Trophoblast cell (in vitro differentiated cells and primary cell): ENCODE results near the gene TGIF2.

Experiments used
- DNase-seq, 2 donors: peaks; one replicate each; pipeline ENCODE4 v3.0.0-alpha.2; 2016
- H2AFZ ChIP-seq: 2 replicates; pipeline ENCODE4 v1.6.1; 2013; ENCODE audit warnings: low read length, moderate library complexity, mild to moderate bottlenecking; ENCODE audit not compliant: insufficient read depth, poor library complexity
- H2AK5ac ChIP-seq: 2 replicates; pipeline ENCODE4 v1.6.1; 2013; ENCODE audit warnings: mild to moderate bottlenecking, low read length
- H2BK120ac ChIP-seq: 2 replicates; pipeline ENCODE4 v1.6.1; 2013; ENCODE audit warnings: low read length, mild to moderate bottlenecking, moderate library complexity; ENCODE audit not compliant: insufficient read depth, poor library complexity
- H2BK12ac ChIP-seq: 2 replicates; pipeline ENCODE4 v1.6.1; 2013; ENCODE audit warnings: mild to moderate bottlenecking, low read length, moderate library complexity
- H2BK5ac ChIP-seq: 2 replicates; pipeline ENCODE4 v1.6.1; 2013; ENCODE audit warnings: low read length, low read depth, moderate library complexity, mild to moderate bottlenecking; ENCODE audit not compliant: poor library complexity
- H3K14ac ChIP-seq: 2 replicates; pipeline ENCODE4 v1.6.1; 2013; ENCODE audit warnings: mild to moderate bottlenecking, low read length
- H3K18ac ChIP-seq: 2 replicates; pipeline ENCODE4 v1.6.1; 2013; ENCODE audit warnings: mild to moderate bottlenecking, low read length
- H3K23ac ChIP-seq: 2 replicates; pipeline ENCODE4 v1.6.1; 2013; ENCODE audit warnings: low read length
- H3K27ac ChIP-seq: 2 replicates; pipeline ENCODE4 v1.5.1; 2013; ENCODE audit warnings: low read depth, mild to moderate bottlenecking, inconsistent platforms, low read length, moderate library complexity
- H3K27me3 ChIP-seq: 2 replicates; pipeline ENCODE4 v1.6.1; 2013; ENCODE audit warnings: inconsistent platforms, mild to moderate bottlenecking, low read length, moderate library complexity; ENCODE audit not compliant: insufficient read depth
- H3K36me3 ChIP-seq, 2 experiments: 1 replicate in 1 of 2; 2 replicates in 1 of 2; pipeline ENCODE4 v1.6.1; 2013; ENCODE audit warnings: low read length in 2 of 2, mild to moderate bottlenecking in 2 of 2, moderate library complexity in 1 of 2; ENCODE audit not compliant: insufficient read depth in 2 of 2, control insufficient read depth in 1 of 2
- H3K4ac ChIP-seq: 2 replicates; pipeline ENCODE4 v1.6.1; 2013; ENCODE audit warnings: low read depth, mild to moderate bottlenecking, low read length, moderate library complexity
- H3K4me1 ChIP-seq, 2 experiments: 1 replicate in 1 of 2; 2 replicates in 1 of 2; pipeline ENCODE4 v1.6.1; 2013; ENCODE audit warnings: low read length in 2 of 2, mild to moderate bottlenecking in 2 of 2, moderate library complexity in 1 of 2; ENCODE audit not compliant: insufficient read depth in 2 of 2, control insufficient read depth in 1 of 2
- H3K4me2 ChIP-seq: 2 replicates; pipeline ENCODE4 v1.6.1; 2013; ENCODE audit warnings: inconsistent platforms, mild to moderate bottlenecking, low read length, moderate library complexity
- H3K4me3 ChIP-seq: 2 replicates; pipeline ENCODE4 v1.5.1; 2013; ENCODE audit warnings: mild to moderate bottlenecking, low read depth, low read length, inconsistent platforms
- H3K79me1 ChIP-seq: one replicate; pipeline ENCODE4 v1.6.1; 2013; ENCODE audit warnings: low read length
- H3K79me2 ChIP-seq: 2 replicates; pipeline ENCODE4 v1.6.1; 2013; ENCODE audit warnings: low read length, mild to moderate bottlenecking; ENCODE audit not compliant: control insufficient read depth, insufficient read depth, poor library complexity
- H3K9ac ChIP-seq: 2 replicates; pipeline ENCODE4 v1.6.1; 2013; ENCODE audit warnings: mild to moderate bottlenecking, low read length
- H3K9me3 ChIP-seq: 2 replicates; pipeline ENCODE4 v1.6.1; 2013; ENCODE audit warnings: low read depth, mild to moderate bottlenecking, control low read depth, inconsistent platforms, low read length; ENCODE audit not compliant: insufficient read depth
- H4K12ac ChIP-seq: 2 replicates; pipeline ENCODE4 v1.6.1; 2013; ENCODE audit warnings: low read depth, mild to moderate bottlenecking, low read length, moderate library complexity
- H4K8ac ChIP-seq: 2 replicates; pipeline ENCODE4 v1.6.1; 2013; ENCODE audit warnings: low read depth, mild to moderate bottlenecking, low read length, moderate library complexity
- H4K91ac ChIP-seq: one replicate; pipeline ENCODE4 v1.6.1; 2013; ENCODE audit warnings: low read depth, mild to moderate bottlenecking, low read length, moderate library complexity
- WGBS: extraction: QIAGEN DNeasy Blood & Tissue Kit; methylation state at CpG from one replicate; pipeline ENCODE4 v1.1.7; 2013; ENCODE audit warnings: missing lambda C conversion rate; ENCODE audit not compliant: insufficient read length, insufficient coverage; ENCODE audit errors: extremely low coverage; 5-methylcytosine and 5-hydroxymethylcytosine counted together

Gene TGIF2

DNA sequence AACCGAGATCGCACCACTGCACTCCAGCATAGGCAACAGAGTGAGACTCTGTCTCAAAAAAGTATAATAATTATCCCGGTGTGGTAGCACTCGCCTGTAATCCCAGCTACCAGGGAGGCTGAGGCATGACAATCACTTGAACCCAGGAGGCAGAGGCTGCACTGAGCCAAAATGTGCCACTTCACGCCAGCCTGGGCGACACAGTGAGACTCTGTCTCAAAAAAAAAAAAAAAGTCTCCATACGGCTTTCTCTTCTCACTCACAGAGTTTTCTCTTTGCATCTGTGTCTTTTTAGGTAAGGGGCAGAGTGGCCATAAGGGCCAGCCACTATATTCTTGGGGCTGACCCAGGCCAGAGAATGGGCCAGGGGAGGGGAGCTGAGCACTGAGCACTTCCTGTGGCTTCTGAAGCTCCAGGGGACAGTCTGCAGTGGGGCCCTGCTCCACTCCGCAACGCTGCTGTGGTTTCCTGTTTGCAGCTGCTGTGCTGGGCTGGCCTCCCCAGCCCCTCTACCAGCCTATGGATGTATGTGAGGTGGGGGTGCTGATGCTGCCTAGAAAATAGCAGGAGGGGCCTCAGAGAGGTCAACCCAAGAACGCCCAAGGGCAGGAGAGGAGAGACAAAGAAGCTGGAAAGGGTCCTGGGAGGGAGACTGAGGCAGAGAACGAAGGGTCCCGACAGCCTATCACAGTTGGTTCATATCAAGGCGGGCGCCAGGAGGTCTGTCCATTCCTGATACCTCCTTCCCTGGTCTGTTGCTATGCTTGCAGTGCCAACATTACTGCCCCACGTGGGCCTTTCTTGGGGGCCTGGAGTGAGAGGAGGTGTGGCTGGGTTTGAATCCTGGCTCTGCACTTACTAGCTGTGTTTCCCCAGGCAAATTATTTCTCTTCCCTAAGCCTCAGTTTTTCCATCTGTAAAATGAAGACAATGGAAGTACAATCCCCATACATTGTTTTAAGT, 56.6 kb downstream of the TGIF2 start:
- no peak overlapping the region for H2BK12ac ChIP-seq
- H3K23ac ChIP-seq: no peak overlapping the region
- no peaks in the 10 kb centered on the region for H3K9me3 ChIP-seq
- no peak overlapping the region for H2BK5ac ChIP-seq
- H3K4ac ChIP-seq: no peak overlapping the region
- H4K91ac ChIP-seq: no peak overlapping the region
- H2AFZ ChIP-seq: no peak overlapping the region
- no peak overlapping the region for H4K12ac ChIP-seq
- H3K27me3 ChIP-seq: no peaks in the 10 kb centered on the region
- H3K79me1 ChIP-seq: no peaks in the 10 kb centered on the region
- no peak overlapping the region for H2AK5ac ChIP-seq
- H3K79me2 ChIP-seq: no peaks in the 10 kb centered on the region
- no CpG with 5 or more reads among the region's 15 CpGs for WGBS
- no peak overlapping the region for H3K9ac ChIP-seq
- H3K27ac ChIP-seq: no peak overlapping the region
- no peak overlapping the region for H3K18ac ChIP-seq
- H2BK120ac ChIP-seq: no peak overlapping the region
- DNase-seq: no peak
- no peak overlapping the region for H3K4me2 ChIP-seq
- H3K4me3 ChIP-seq: no peak overlapping the region
- H3K36me3 ChIP-seq: no peaks in the 10 kb centered on the region
- no peak overlapping the region for H4K8ac ChIP-seq
- no peak overlapping the region for H3K14ac ChIP-seq
- peaks cover 0 to 4% of the 10 kb centered on the region in 2 experiments for H3K4me1 ChIP-seq

- Histone ChIP-seq H4K12ac (no peak overlapping the region), H3K27ac (no peak overlapping the region), H3K14ac (no peak overlapping the region), H2AFZ (no peak overlapping the region), H2BK12ac (no peak overlapping the region), H3K4me2 (no peak overlapping the region), H3K4me1 (peaks cover 0 to 4% of the 10 kb centered on the region in 2 experiments), H3K4ac (no peak overlapping the region), H3K27me3 (no peaks in the 10 kb centered on the region), H3K79me2 (no peaks in the 10 kb centered on the region), H3K9ac (no peak overlapping the region), H2AK5ac (no peak overlapping the region), H3K9me3 (peaks cover 2% of the 10 kb centered on the region), H4K91ac (no peak overlapping the region), H2BK5ac (no peak overlapping the region), H3K18ac (no peak overlapping the region), H4K8ac (no peak overlapping the region), H3K4me3 (no peak overlapping the region), H3K36me3 (no peaks in the 10 kb centered on the region), H3K79me1 (no peaks in the 10 kb centered on the region), H2BK120ac (no peak overlapping the region), H3K23ac (no peak overlapping the region)
- WGBS: no CpG with 5 or more reads among the region's 6 CpGs
- peak; percentile 25 to 55 for DNase-seq
These were observed 58.2 kb downstream of the TGIF2 start for GRCh38 chr20:36631646-36632045.

GRCh38 chr20:36632147-36632486, 58.7 kb downstream of the TGIF2 start:
- no peak overlapping the region for H2BK5ac ChIP-seq
- H2BK12ac ChIP-seq: no peak overlapping the region
- no peak overlapping the region for H3K4me3 ChIP-seq
- no peak overlapping the region for H4K12ac ChIP-seq
- H4K91ac ChIP-seq: no peak overlapping the region
- WGBS: no CpG with 5 or more reads among the region's 3 CpGs
- no peak overlapping the region for H2BK120ac ChIP-seq
- no peak overlapping the region for H4K8ac ChIP-seq
- no peaks in the 10 kb centered on the region for H3K36me3 ChIP-seq
- peaks cover 0 to 4% of the 10 kb centered on the region in 2 experiments for H3K4me1 ChIP-seq
- no peak for DNase-seq
- no peak overlapping the region for H3K4me2 ChIP-seq
- no peak overlapping the region for H3K23ac ChIP-seq
- H3K79me1 ChIP-seq: no peaks in the 10 kb centered on the region
- H3K79me2 ChIP-seq: no peaks in the 10 kb centered on the region
- no peak overlapping the region for H2AFZ ChIP-seq
- H3K4ac ChIP-seq: no peak overlapping the region
- no peak overlapping the region for H3K18ac ChIP-seq
- H3K9ac ChIP-seq: no peak overlapping the region
- no peak overlapping the region for H3K27ac ChIP-seq
- no peak overlapping the region for H3K14ac ChIP-seq
- no peak overlapping the region for H2AK5ac ChIP-seq
- peaks cover 2% of the 10 kb centered on the region for H3K9me3 ChIP-seq
- H3K27me3 ChIP-seq: no peaks in the 10 kb centered on the region

GRCh38 chr20:36632487-36633284, 59.3 kb downstream of the TGIF2 start:
- Histone ChIP-seq H2AFZ (no peak overlapping the region), H3K23ac (no peak overlapping the region), H4K12ac (no peak overlapping the region), H3K9ac (no peak overlapping the region), H3K27ac (no peak overlapping the region), H3K4me3 (no peak overlapping the region), H3K14ac (no peak overlapping the region), H3K9me3 (peaks cover 2% of the 10 kb centered on the region), H3K79me2 (no peaks in the 10 kb centered on the region), H4K91ac (no peak overlapping the region), H2AK5ac (no peak overlapping the region), H4K8ac (no peak overlapping the region), H3K27me3 (no peaks in the 10 kb centered on the region), H3K79me1 (no peaks in the 10 kb centered on the region), H3K4ac (no peak overlapping the region), H2BK120ac (no peak overlapping the region), H2BK5ac (no peak overlapping the region), H2BK12ac (no peak overlapping the region), H3K4me2 (no peak overlapping the region), H3K36me3 (no peaks in the 10 kb centered on the region), H3K4me1 (no peaks in the 10 kb centered on the region), H3K18ac (no peak overlapping the region)
- DNase-seq: no peak
- WGBS: no CpG with 5 or more reads among the region's 14 CpGs
